Natural killer cell (primary cell): ENCODE data around the gene NAXD. TPM values are rescaled to one million over a fixed set of nuclear protein-coding genes. Genes with fewer than 3 reads are reported as not detected.

ENCODE experiments used
- ATAC-seq, 3 donors: fragments of 150-1000 bp in 2 of 3; fragments of 200-7000 bp in 1 of 3; cut with Tn5 transposase; 1 replicate in 1 of 3; 2 replicates in 2 of 3; pipeline ENCODE4 v1.10.0; 2021; ENCODE audit warnings: mild to moderate bottlenecking in 2 of 3, moderate library complexity in 2 of 3
- DNase-seq, 2 donors: peaks; one replicate each; pipeline versions ENCODE4 v3.0.0 to v3.0.0-alpha.2; 2013 to 2021; ENCODE audit warnings: mixed read lengths in 1 of 2
- H3K27ac ChIP-seq: one replicate; pipeline ENCODE4 v1.5.1; 2013; ENCODE audit warnings: mild to moderate bottlenecking, low read length
- H3K27me3 ChIP-seq: one replicate; pipeline ENCODE4 v1.6.1; 2013; ENCODE audit warnings: low read length; ENCODE audit not compliant: control insufficient read depth, insufficient read depth
- H3K36me3 ChIP-seq: one replicate; pipeline ENCODE4 v1.6.1; 2013; ENCODE audit warnings: low read length; ENCODE audit not compliant: control insufficient read depth, insufficient read depth
- H3K4me1 ChIP-seq: one replicate; pipeline ENCODE4 v1.6.1; 2013; ENCODE audit warnings: low read length; ENCODE audit not compliant: control insufficient read depth, insufficient read depth
- H3K4me3 ChIP-seq: one replicate; pipeline ENCODE4 v1.5.1; 2013; ENCODE audit warnings: low read length
- H3K9me3 ChIP-seq: one replicate; pipeline ENCODE4 v1.6.1; 2013; ENCODE audit warnings: low read length; ENCODE audit not compliant: control insufficient read depth, insufficient read depth
- H3K27ac Mint-ChIP-seq, 2 donors: one replicate each; pipeline ENCODE4 v1.8.0; 2022; ENCODE audit warnings: mild to moderate bottlenecking in 2 of 2, mixed read lengths in 2 of 2, moderate library complexity in 1 of 2
- H3K27me3 Mint-ChIP-seq, 2 donors: one replicate each; pipeline ENCODE4 v1.8.0; 2022; ENCODE audit warnings: low read depth in 2 of 2, mixed read lengths in 2 of 2
- H3K36me3 Mint-ChIP-seq: one replicate; pipeline ENCODE4 v1.8.0; 2022; ENCODE audit warnings: mixed read lengths
- H3K4me1 Mint-ChIP-seq, 2 donors: one replicate each; pipeline ENCODE4 v1.8.0; 2022; ENCODE audit warnings: mixed read lengths in 2 of 2
- H3K4me3 Mint-ChIP-seq: one replicate; pipeline ENCODE4 v1.8.0; 2022; ENCODE audit warnings: mild to moderate bottlenecking, moderate library complexity, mixed read lengths
- H3K9me3 Mint-ChIP-seq, 2 donors: one replicate each; pipeline ENCODE4 v1.8.0; 2022; ENCODE audit warnings: mixed read lengths in 2 of 2
- WGBS: methylation state at CpG from one replicate; pipeline ENCODE4 v1.1.7; 2013; ENCODE audit warnings: missing lambda C conversion rate; ENCODE audit not compliant: insufficient coverage; 5-methylcytosine and 5-hydroxymethylcytosine counted together
- intact Hi-C: fragments of 100-400 bp; cut with micrococcal nuclease; formaldehyde crosslinking; loops from one replicate; pipeline ENCODE4 v1.14.2; 2022
- total RNA-seq, 4 donors: library from RNA; stranded (reverse); fragments of 120-200 nt in 1 of 4; gene quantifications; one replicate each; pipeline versions ENCODE4 v1.2.3 to v1.2.4, GENCODE V29; 2013 to 2022
- TF ChIP-seq, protein P1 (sequence below): fragments of 200-600 bp; IDR thresholded peaks from one replicate; pipeline ENCODE4 v1.8.0; 2022; ENCODE audit warnings: antibody characterized with exemption

The NAXD gene
- total RNA-seq, 3 donors from 2014 or later (not counting 1 experiment from before 2014, with no cell fraction given): 6.8 to 14.0 (median 12.0) TPM

DNA sequence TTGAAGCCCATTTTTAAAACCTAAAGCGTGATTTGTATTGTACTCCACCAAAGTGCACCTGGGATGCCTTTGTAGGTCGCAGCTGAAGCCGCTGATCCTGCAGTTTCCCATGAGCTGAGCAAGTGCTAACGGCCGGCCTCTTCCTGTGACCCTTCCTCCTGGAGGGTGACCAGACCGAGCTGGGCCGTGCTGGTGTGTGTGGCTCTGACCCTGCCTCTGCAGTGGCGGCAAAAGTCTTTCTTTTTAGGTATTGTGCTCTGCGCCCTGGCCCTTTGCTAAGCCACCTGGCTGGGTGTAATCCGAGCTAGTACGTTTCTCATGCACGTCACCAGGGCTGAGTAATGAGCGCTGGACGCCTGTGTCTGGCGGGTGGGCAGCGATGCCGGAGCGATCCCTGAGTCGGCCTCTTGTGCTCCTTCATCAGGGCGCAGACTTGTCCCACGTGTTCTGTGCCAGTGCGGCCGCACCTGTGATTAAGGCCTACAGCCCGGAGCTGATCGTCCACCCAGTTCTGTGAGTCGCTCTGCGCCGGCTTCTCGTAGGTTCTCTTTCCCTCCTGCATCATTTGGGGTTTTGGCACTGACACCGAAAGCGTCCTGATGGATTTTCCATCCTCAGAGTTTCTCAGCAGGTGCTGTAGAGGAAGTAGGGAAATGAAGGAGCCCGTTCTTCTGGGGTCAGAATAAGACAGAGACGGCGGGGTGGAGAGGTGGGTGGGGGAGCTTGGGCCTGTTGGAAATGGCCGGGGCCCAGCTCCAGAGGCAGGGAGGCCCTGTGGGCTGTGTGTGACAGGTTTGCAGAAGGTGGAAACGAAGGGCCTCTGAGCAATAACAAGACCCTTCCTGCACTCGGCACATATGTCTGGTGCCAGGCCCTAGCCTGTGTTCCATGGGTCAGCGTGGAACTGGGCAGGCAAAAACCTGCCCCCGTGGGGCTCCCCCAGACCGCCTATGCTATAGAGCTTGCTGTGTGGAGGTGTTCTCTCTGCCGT, 9.7 kb downstream of the NAXD start:
- H3K4me1 ChIP-seq: peaks cover 11% of the 10 kb centered on the region
- no peak overlapping the region for H3K27ac ChIP-seq
- ATAC-seq (no peak), DNase-seq (no peak)
- Mint-ChIP-seq H3K4me1 (peaks cover 24 to 32% of the 10 kb centered on the region in 2 donors), H3K27ac (peak overlapping the region in 1 of 2 donors; percentile 75), H3K36me3 (no peaks in the 10 kb centered on the region), H3K4me3 (no peak overlapping the region), H3K27me3 (no peaks in the 10 kb centered on the region), H3K9me3 (no peaks in the 10 kb centered on the region)
- H3K27me3 ChIP-seq: no peaks in the 10 kb centered on the region
- no peak overlapping the region for H3K4me3 ChIP-seq
- 94% methylated on average over 40 of the region's 41 CpGs for WGBS
- TF ChIP-seq, protein P1, sequence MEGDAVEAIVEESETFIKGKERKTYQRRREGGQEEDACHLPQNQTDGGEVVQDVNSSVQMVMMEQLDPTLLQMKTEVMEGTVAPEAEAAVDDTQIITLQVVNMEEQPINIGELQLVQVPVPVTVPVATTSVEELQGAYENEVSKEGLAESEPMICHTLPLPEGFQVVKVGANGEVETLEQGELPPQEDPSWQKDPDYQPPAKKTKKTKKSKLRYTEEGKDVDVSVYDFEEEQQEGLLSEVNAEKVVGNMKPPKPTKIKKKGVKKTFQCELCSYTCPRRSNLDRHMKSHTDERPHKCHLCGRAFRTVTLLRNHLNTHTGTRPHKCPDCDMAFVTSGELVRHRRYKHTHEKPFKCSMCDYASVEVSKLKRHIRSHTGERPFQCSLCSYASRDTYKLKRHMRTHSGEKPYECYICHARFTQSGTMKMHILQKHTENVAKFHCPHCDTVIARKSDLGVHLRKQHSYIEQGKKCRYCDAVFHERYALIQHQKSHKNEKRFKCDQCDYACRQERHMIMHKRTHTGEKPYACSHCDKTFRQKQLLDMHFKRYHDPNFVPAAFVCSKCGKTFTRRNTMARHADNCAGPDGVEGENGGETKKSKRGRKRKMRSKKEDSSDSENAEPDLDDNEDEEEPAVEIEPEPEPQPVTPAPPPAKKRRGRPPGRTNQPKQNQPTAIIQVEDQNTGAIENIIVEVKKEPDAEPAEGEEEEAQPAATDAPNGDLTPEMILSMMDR: no peak
- H3K36me3 ChIP-seq: peaks cover 19% of the 10 kb centered on the region
- no peaks in the 10 kb centered on the region for H3K9me3 ChIP-seq
- intact Hi-C loops: no loop called here

DNA sequence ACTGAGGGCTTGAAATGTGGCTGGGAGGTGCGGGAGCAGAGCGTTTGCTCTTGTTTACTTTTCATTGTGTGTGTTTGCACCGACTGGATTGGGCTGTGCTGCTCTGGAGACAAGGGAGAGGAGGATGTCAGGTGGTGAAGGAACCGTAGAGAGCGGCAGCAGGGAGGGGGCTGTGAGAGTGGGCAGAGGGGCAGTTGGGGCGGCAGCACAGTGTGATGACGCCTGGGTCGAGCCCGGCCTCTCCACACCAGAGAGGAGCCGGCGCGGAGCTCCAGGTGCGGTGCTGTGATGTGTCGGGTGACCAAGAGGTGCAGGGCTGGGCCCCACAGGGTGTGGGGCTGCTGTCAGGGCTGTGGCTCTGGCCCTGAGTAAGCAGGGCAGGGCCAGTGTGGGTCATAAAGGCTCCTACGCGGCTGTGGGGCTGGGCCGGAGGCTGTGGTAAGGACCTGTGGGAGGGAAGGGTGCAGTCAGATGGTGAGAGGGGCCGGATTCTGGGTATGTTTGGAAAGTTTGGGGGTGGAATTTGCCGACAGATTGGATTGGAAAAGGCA, 10.5 kb downstream of the NAXD start:
- no peaks in the 10 kb centered on the region for H3K27me3 ChIP-seq
- no peaks in the 10 kb centered on the region for H3K9me3 ChIP-seq
- no peak for DNase-seq
- 91% methylated on average over 18 of the region's 19 CpGs for WGBS
- TF ChIP-seq, protein P1: no peak
- no peaks in the 10 kb centered on the region for H3K27me3 Mint-ChIP-seq
- intact Hi-C loops: no loop called here
- ATAC-seq: no peak
- H3K4me1 ChIP-seq: peaks cover 12% of the 10 kb centered on the region
- H3K27ac Mint-ChIP-seq: peak overlapping the region in 1 of 2 donors; percentile 75
- H3K36me3 ChIP-seq: peaks cover 19% of the 10 kb centered on the region
- H3K4me3 Mint-ChIP-seq: no peak overlapping the region
- no peak overlapping the region for H3K27ac ChIP-seq
- H3K4me1 Mint-ChIP-seq: peaks cover 24 to 32% of the 10 kb centered on the region in 2 donors
- no peaks in the 10 kb centered on the region for H3K9me3 Mint-ChIP-seq
- no peak overlapping the region for H3K4me3 ChIP-seq
- H3K36me3 Mint-ChIP-seq: no peaks in the 10 kb centered on the region

DNA sequence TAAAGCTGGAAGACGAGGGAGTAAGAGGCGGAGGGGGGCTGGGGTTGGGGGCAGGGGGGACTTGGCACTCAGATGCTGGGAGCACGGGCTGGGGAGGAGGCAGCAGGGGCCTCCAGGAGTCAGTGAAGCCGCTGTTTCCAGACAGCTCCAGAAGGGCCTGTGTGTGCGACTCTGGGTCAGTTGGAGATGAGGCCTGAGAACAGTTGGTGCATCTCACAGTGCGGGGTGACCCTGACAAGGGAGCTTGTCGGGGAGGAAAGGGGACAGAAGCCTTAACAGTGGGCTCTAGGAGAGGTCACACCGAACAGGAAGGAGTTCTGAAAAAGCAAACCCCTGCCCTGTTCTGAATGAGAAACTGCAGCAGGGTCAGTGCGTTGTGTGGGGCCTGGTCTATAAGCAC, 11.2 kb downstream of the NAXD start:
- Histone ChIP-seq H3K27ac (no peak overlapping the region), H3K9me3 (no peaks in the 10 kb centered on the region), H3K4me1 (peaks cover 12% of the 10 kb centered on the region), H3K4me3 (no peak overlapping the region), H3K27me3 (no peaks in the 10 kb centered on the region), H3K36me3 (peaks cover 19% of the 10 kb centered on the region)
- Mint-ChIP-seq H3K4me1 (peaks cover 24 to 32% of the 10 kb centered on the region in 2 donors), H3K9me3 (no peaks in the 10 kb centered on the region), H3K27me3 (no peaks in the 10 kb centered on the region), H3K36me3 (no peaks in the 10 kb centered on the region), H3K4me3 (no peak overlapping the region), H3K27ac (peak overlapping the region in 1 of 2 donors; percentile 1)
- WGBS: 96% methylated on average over 9 of the region's 9 CpGs
- ATAC-seq (no peak), DNase-seq (no peak)
- intact Hi-C loops: no loop called here
- TF ChIP-seq, protein P1: no peak
